NK-92 (cell line): ENCODE data around the gene RNF150.

Experiments used
- DNase-seq: peaks from one replicate; lab custom pipeline; 2025; ENCODE audit not compliant: unreplicated experiment; lab: John Stamatoyannopoulos, UW

Gene RNF150

GRCh38 chr4:141028024-141028529 is 105.2 kb downstream of the RNF150 start:
- no peak for DNase-seq

GRCh38 chr4:141027421-141027820 is 105.8 kb downstream of the RNF150 start:
- DNase-seq = no peak

GRCh38 chr4:141026900-141027299 is 106.4 kb downstream of the RNF150 start:
- no peak for DNase-seq

- DNase-seq = no peak
Observed at GRCh38 chr4:141023051-141023450, 110.2 kb downstream of the RNF150 start.

- DNase-seq = no peak
Observed at GRCh38 chr4:141022111-141022695, 111.1 kb downstream of the RNF150 start.

GRCh38 chr4:141021397-141022110 is 111.7 kb downstream of the RNF150 start:
- DNase-seq = no peak

- no peak for DNase-seq
Observed at GRCh38 chr4:141020801-141021261, 112.4 kb downstream of the RNF150 start.

- DNase-seq = no peak
Observed at GRCh38 chr4:141019768-141020167, 113.5 kb downstream of the RNF150 start.

GRCh38 chr4:141016117-141016798 is 117.0 kb downstream of the RNF150 start:
- no peak for DNase-seq

- no peak for DNase-seq
Observed at GRCh38 chr4:141013899-141014298, 119.4 kb downstream of the RNF150 start.

- DNase-seq = no peak
Observed at GRCh38 chr4:141011901-141012315, 121.4 kb downstream of the RNF150 start.

GRCh38 chr4:141009931-141010330 is 123.3 kb downstream of the RNF150 start:
- DNase-seq = no peak

- no peak for DNase-seq
Observed at GRCh38 chr4:141009129-141009528, 124.1 kb downstream of the RNF150 start.

- no peak for DNase-seq
Observed at GRCh38 chr4:141006242-141006802, 126.9 kb downstream of the RNF150 start.

- no peak for DNase-seq
Observed at GRCh38 chr4:141004823-141005222, 128.4 kb downstream of the RNF150 start.

GRCh38 chr4:141003193-141003592 is 130.1 kb downstream of the RNF150 start:
- no peak for DNase-seq

- DNase-seq = no peak
Observed at GRCh38 chr4:141002323-141002805, 130.9 kb downstream of the RNF150 start.

- no peak for DNase-seq
Observed at GRCh38 chr4:140996766-140997165, 136.5 kb downstream of the RNF150 start.

GRCh38 chr4:140995058-140995457 is 138.2 kb downstream of the RNF150 start:
- no peak for DNase-seq

GRCh38 chr4:140994015-140994414 is 139.3 kb downstream of the RNF150 start:
- DNase-seq = no peak

GRCh38 chr4:140993370-140993769 is 139.9 kb downstream of the RNF150 start:
- DNase-seq = no peak
